ENCODE data around the gene DENND4A.

DENND4A gene

DNA sequence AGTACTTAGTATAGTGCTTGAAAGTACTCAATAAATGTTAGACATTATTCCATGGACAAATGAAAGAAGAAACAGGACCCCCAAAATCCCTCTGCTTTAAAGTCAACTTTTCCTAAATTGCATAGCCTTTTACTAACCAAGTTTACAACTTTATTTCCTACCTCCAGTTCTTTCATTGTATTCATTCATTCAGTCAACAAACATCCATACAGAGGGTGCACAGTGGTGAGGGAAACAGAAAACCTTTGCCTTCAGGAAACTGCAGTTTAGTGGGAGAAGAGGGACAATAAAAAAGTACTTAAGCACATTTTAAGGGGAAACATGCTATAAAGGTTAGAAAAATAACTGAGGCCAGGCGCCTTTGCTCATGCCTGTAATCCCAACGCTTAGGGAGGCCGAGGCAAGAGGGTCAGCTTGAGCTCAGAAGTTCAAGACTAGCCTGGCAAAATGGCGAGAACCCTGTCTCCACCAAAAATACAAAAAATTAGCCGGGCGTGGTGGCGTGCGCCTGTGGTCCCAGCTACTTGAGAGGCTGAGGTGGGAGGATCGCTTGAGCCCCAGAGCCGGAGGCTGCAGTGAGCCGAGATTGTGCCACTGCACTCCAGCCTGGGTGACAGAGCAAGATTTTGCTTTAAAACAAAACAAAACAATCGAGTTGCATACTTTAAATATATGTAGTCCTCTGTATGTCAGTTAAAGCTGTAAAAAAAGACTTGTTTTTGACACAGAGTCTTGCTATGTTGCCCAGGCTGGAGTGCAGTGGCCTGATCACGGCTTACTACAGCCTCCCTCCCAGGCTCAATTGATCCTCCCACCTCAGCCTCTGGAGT lies 1.1 kb upstream of the DENND4A start:
- H3K27me3 ChIP-seq (ENCODE audit: insufficient read depth, insufficient read length), result peaks cover 17% of the 10 kb centered on the region
- no peak for DNase-seq (ENCODE audit: low read depth, low spot score)
- no peaks in the 10 kb centered on the region for H3K4me1 ChIP-seq (ENCODE audit: insufficient read depth, insufficient read length)
- H3K9ac ChIP-seq (ENCODE audit: insufficient read length, low read depth), result no peak overlapping the region
- TF ChIP-seq ZNF274 (IDR thresholded peaks at IDR 0.05; ENCODE audit: low read depth, low read length), result no peak
- TF ChIP-seq YY1 (IDR thresholded peaks at IDR 0.05; ENCODE audit: insufficient read depth, insufficient read length), result no peak
- TF ChIP-seq SUZ12 (IDR thresholded peaks at IDR 0.05; ENCODE audit: extremely low read depth, insufficient read depth, insufficient read length), result no peak
- no peaks in the 10 kb centered on the region for H3K36me3 ChIP-seq (ENCODE audit: insufficient read depth, insufficient read length, low read length)
- peak overlapping the region; percentile 76 for H3K4me3 ChIP-seq (ENCODE audit: insufficient read length, low read depth)
- no peaks in the 10 kb centered on the region for H3K9me3 ChIP-seq (ENCODE audit: insufficient read depth, low read length)

DNA sequence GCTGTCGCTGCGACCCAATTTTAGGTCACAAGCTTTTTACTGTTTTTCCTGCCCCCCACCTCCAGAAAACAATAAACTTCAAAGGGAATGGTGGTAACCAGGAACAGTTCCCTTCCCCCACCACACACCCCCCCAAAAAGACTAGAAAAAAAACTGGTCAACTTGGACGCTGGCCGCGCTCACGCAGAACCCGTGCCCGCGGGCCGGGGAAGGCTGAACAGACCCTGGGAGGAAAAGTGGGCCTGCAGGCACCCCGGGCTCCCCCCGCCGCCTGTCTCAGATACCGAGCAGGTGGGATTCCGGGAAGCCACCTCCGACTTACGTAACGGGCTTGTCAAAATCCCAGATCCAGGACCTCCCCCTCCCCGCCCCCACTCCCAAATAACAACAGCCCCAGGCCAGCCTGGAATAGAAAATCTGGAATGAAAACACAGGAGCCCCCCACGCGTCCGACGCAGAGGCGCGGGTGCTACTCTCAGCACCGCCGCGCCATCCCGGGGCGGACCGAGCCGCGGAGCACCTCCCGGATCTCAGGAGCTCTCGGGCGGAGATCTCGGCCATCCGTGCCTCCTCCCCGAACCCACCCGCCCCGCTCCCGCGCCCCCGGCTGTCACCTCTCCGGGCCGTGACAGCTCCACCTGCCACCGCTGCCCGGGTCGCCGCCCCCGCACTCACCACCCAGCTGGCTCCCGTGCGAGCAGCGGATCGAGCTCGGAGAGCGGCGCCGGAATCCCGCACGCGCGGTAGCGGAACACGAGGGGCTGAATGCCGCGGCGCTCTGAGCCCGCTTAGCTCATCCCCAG lies 557 bp downstream of the DENND4A start:
- TF ChIP-seq SUZ12 (IDR thresholded peaks at IDR 0.05; ENCODE audit: extremely low read depth, insufficient read depth, insufficient read length) (no peak), ZNF274 (IDR thresholded peaks at IDR 0.05; ENCODE audit: low read depth, low read length) (no peak), YY1 (IDR thresholded peaks at IDR 0.05; ENCODE audit: insufficient read depth, insufficient read length) (no peak)
- H3K9ac ChIP-seq (ENCODE audit: insufficient read length, low read depth), result peak overlapping the region; percentile 68
- H3K9me3 ChIP-seq (ENCODE audit: insufficient read depth, low read length), result no peaks in the 10 kb centered on the region
- DNase-seq (ENCODE audit: low read depth, low spot score), result peak; percentile 33
- H3K4me1 ChIP-seq (ENCODE audit: insufficient read depth, insufficient read length), result no peaks in the 10 kb centered on the region
- H3K4me3 ChIP-seq (ENCODE audit: insufficient read length, low read depth), result peak overlapping the region; percentile 69
- no peaks in the 10 kb centered on the region for H3K36me3 ChIP-seq (ENCODE audit: insufficient read depth, insufficient read length, low read length)
- peaks cover 17% of the 10 kb centered on the region for H3K27me3 ChIP-seq (ENCODE audit: insufficient read depth, insufficient read length)

DNA sequence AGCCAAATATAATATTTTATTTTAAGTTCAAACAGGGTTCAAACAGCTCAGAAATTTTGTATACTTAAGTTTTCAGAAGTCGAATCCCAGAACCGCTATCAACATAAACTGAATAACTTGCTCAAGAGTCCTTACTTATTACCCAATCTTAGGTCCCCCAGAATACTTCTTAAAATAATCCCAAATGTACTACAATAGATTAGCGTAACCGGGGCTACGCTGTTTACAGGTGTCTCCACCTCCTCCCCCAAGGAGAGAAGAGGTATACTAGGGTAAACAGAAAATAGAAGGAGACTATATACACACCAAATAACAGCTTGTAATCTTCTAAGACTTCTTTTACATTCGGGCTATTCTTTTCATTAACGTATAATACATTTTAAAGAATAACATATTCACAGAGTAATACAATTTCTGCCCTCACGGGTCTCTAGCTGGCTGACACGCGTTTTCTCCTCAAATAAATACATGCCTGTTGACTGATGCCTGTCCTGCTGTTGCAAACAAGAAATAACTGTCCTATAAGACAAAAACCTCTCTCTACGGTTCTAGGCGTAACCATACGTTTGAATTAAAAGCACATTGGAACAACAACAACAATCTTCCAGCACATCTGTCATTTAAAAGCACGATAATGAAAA lies 1.3 kb downstream of the DENND4A start:
- Histone ChIP-seq H3K9ac (ENCODE audit: insufficient read length, low read depth) (peak overlapping the region; percentile 68), H3K4me1 (ENCODE audit: insufficient read depth, insufficient read length) (no peaks in the 10 kb centered on the region)

DNA sequence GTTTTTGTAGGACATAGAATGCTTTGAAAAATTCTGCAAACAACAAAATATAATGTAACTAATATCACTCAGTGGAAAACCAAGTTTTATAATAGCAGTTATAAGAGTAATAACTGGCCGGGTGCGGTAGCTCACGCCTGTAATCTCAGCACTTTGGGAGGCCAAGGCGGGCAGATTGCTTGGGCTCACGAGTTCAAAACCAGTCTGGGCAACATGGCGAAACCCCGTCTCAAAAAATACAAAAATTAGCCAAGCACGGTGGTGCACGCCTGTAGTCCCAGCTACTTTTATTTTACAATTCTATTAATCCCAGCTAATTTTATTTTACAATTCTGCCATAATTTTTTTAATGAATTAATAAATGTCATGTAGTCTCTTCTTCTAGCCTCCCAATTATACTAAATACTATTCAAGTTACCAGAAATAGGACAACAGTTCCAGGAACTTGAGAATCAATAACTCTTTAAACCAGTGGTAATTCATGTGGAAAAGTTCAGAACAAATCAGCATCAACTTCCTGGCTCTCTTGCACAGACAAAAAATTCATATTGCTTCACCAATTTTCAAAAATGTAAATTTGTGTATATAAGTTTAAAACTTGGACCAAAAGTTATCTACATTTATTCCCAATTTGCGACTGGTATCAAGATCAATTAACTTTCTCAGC lies 2.2 kb downstream of the DENND4A start:
- no peak for TF ChIP-seq ZNF274 (IDR thresholded peaks at IDR 0.05; ENCODE audit: low read depth, low read length)
- no peak for TF ChIP-seq SUZ12 (IDR thresholded peaks at IDR 0.05; ENCODE audit: extremely low read depth, insufficient read depth, insufficient read length)
- TF ChIP-seq YY1 (IDR thresholded peaks at IDR 0.05; ENCODE audit: insufficient read depth, insufficient read length), result no peak
- no peaks in the 10 kb centered on the region for H3K9me3 ChIP-seq (ENCODE audit: insufficient read depth, low read length)
- H3K4me1 ChIP-seq (ENCODE audit: insufficient read depth, insufficient read length), result no peaks in the 10 kb centered on the region
- H3K4me3 ChIP-seq (ENCODE audit: insufficient read length, low read depth), result no peak overlapping the region
- peaks cover 17% of the 10 kb centered on the region for H3K27me3 ChIP-seq (ENCODE audit: insufficient read depth, insufficient read length)
- no peak for DNase-seq (ENCODE audit: low read depth, low spot score)
- no peaks in the 10 kb centered on the region for H3K36me3 ChIP-seq (ENCODE audit: insufficient read depth, insufficient read length, low read length)
- H3K9ac ChIP-seq (ENCODE audit: insufficient read length, low read depth), result no peak overlapping the region

More for the DNA sequence above, 1.3 kb downstream of the DENND4A start:
- TF ChIP-seq ZNF274 (IDR thresholded peaks at IDR 0.05; ENCODE audit: low read depth, low read length), result no peak
- no peak for TF ChIP-seq SUZ12 (IDR thresholded peaks at IDR 0.05; ENCODE audit: extremely low read depth, insufficient read depth, insufficient read length)
- TF ChIP-seq YY1 (IDR thresholded peaks at IDR 0.05; ENCODE audit: insufficient read depth, insufficient read length), result no peak
- no peak for DNase-seq (ENCODE audit: low read depth, low spot score)
- H3K4me3 ChIP-seq (ENCODE audit: insufficient read length, low read depth), result peak overlapping the region; percentile 69
- H3K9me3 ChIP-seq (ENCODE audit: insufficient read depth, low read length), result no peaks in the 10 kb centered on the region
- H3K36me3 ChIP-seq (ENCODE audit: insufficient read depth, insufficient read length, low read length), result no peaks in the 10 kb centered on the region
- peaks cover 17% of the 10 kb centered on the region for H3K27me3 ChIP-seq (ENCODE audit: insufficient read depth, insufficient read length)

DNA sequence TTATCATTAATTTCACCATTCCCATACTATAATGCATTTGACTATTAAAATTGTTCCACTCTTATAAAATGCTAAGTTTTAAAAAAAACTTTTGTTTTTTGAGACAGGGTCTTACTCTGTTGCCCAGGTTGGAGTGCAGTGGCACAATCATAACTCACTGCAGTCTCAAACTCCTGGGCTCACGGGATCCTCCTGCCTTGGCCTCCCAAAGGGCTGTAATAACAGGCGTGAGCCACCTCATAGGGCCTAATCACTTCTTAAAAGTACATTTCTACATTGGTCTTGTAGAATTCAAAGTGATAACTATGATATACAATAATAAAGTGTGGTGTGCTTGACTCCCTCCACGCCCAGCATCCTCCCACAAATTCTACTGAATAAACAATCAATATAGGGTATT lies 3.0 kb downstream of the DENND4A start:
- H3K36me3 ChIP-seq (ENCODE audit: insufficient read depth, insufficient read length, low read length), result no peaks in the 10 kb centered on the region
- H3K9ac ChIP-seq (ENCODE audit: insufficient read length, low read depth), result no peak overlapping the region

DNA sequence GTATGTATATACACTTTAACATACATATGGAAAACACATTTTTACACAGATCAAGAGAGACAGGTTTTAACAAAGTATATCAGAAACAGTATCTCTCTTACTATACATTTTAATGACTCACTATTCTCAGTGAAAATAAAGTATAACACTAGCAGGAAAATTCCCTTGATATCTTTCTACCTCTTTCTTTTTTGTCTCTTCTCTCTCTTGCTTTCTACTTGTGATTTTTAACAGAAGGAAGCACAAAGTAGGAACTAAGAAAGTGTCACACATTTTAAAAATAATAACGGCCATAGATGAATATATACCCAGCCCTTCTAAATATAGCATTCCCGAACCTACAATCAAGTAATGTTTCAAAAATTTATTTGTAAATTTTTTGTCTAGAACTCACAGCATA lies 4.8 kb downstream of the DENND4A start:
- Histone ChIP-seq H3K4me3 (ENCODE audit: insufficient read length, low read depth) (no peak overlapping the region), H3K27me3 (ENCODE audit: insufficient read depth, insufficient read length) (peaks cover 17% of the 10 kb centered on the region), H3K4me1 (ENCODE audit: insufficient read depth, insufficient read length) (no peaks in the 10 kb centered on the region), H3K9me3 (ENCODE audit: insufficient read depth, low read length) (no peaks in the 10 kb centered on the region), H3K36me3 (ENCODE audit: insufficient read depth, insufficient read length, low read length) (no peaks in the 10 kb centered on the region), H3K9ac (ENCODE audit: insufficient read length, low read depth) (no peak overlapping the region)
- no peak for TF ChIP-seq SUZ12 (IDR thresholded peaks at IDR 0.05; ENCODE audit: extremely low read depth, insufficient read depth, insufficient read length)
- no peak for TF ChIP-seq YY1 (IDR thresholded peaks at IDR 0.05; ENCODE audit: insufficient read depth, insufficient read length)
- no peak for TF ChIP-seq ZNF274 (IDR thresholded peaks at IDR 0.05; ENCODE audit: low read depth, low read length)
- DNase-seq (ENCODE audit: low read depth, low spot score), result no peak

More for the DNA sequence above, 3.0 kb downstream of the DENND4A start:
- Histone ChIP-seq H3K9me3 (ENCODE audit: insufficient read depth, low read length) (no peaks in the 10 kb centered on the region), H3K4me3 (ENCODE audit: insufficient read length, low read depth) (no peak overlapping the region), H3K4me1 (ENCODE audit: insufficient read depth, insufficient read length) (no peaks in the 10 kb centered on the region), H3K27me3 (ENCODE audit: insufficient read depth, insufficient read length) (peaks cover 17% of the 10 kb centered on the region)
- DNase-seq (ENCODE audit: low read depth, low spot score), result no peak
- TF ChIP-seq YY1 (IDR thresholded peaks at IDR 0.05; ENCODE audit: insufficient read depth, insufficient read length) (no peak), SUZ12 (IDR thresholded peaks at IDR 0.05; ENCODE audit: extremely low read depth, insufficient read depth, insufficient read length) (no peak), ZNF274 (IDR thresholded peaks at IDR 0.05; ENCODE audit: low read depth, low read length) (no peak)
